IMR-90 (cell line): Measurements from ENCODE around the gene ETV6. TPM values are rescaled to one million over a fixed set of nuclear protein-coding genes. Genes with fewer than 3 reads are reported as not detected.

Source experiments
- ATAC-seq: fragments of 200-7000 bp; cut with Tn5 transposase; 2 replicates; pipeline ENCODE4 v1.9.1; 2020; ENCODE audit warnings: low read depth, mild to moderate bottlenecking, moderate library complexity
- BruUV-seq: library from RNA; stranded (reverse); fragments of 400-500 nt; replicated peaks from 2 replicates; lab custom pipeline; 2021; lab: Mats Ljungman, UMichigan
- CTCF ChIA-PET: fragments of 300-600 bp; formaldehyde crosslinking; extraction: SDS; loops from one replicate; lab custom pipeline; 2021; ENCODE audit warnings: antibody characterized with exemption; lab: Yijun Ruan, JAX
- POLR2A ChIA-PET: fragments of 300-600 bp; sonication (Branson Sonifier 250); formaldehyde crosslinking; loops from one replicate; lab custom pipeline; 2022; ENCODE audit warnings: antibody characterized with exemption; ENCODE audit not compliant: unreplicated experiment; lab: Charles Lee
- DNase-seq: peaks from one replicate; pipeline ENCODE4 v3.0.0; 2013
- H2AFZ ChIP-seq: replicated peaks from 2 replicates; pipeline ENCODE3; 2013; ENCODE audit warnings: low read length, mild to moderate bottlenecking; ENCODE audit not compliant: poor library complexity
- H2AK5ac ChIP-seq: 2 replicates; pipeline ENCODE4 v1.6.1; 2013; ENCODE audit warnings: low read depth, low read length, inconsistent platforms
- H2AK9ac ChIP-seq: replicated peaks from 2 replicates; pipeline ENCODE3; 2013; ENCODE audit warnings: mild to moderate bottlenecking, low read depth, low read length, moderate library complexity; ENCODE audit not compliant: poor library complexity
- H2BK120ac ChIP-seq: 2 replicates; pipeline ENCODE4 v1.6.1; 2013; ENCODE audit warnings: low read depth, low read length, inconsistent platforms
- H2BK15ac ChIP-seq: 3 replicates; pipeline ENCODE4 v1.6.1; 2013; ENCODE audit warnings: low read depth, low read length, inconsistent platforms
- H2BK20ac ChIP-seq: 2 replicates; pipeline ENCODE4 v1.6.1; 2013; ENCODE audit warnings: low read depth, mild to moderate bottlenecking, inconsistent platforms, low read length, moderate library complexity
- H2BK5ac ChIP-seq: 2 replicates; pipeline ENCODE4 v1.6.1; 2013; ENCODE audit warnings: mild to moderate bottlenecking, low read depth, low read length, inconsistent platforms; ENCODE audit not compliant: poor library complexity, severe bottlenecking
- H3K14ac ChIP-seq: replicated peaks from 2 replicates; pipeline ENCODE4 v1.6.1; 2013; ENCODE audit warnings: low read depth, low read length, inconsistent platforms
- H3K18ac ChIP-seq: 2 replicates; pipeline ENCODE4 v1.6.1; 2013; ENCODE audit warnings: low read depth, low read length, control low read depth
- H3K23ac ChIP-seq: 2 replicates; pipeline ENCODE4 v1.6.1; 2013; ENCODE audit warnings: low read depth, low read length, inconsistent platforms
- H3K27ac ChIP-seq: 2 replicates; pipeline ENCODE4 v1.5.1; 2013; ENCODE audit warnings: mild to moderate bottlenecking, control low read depth, low read length; ENCODE audit not compliant: insufficient read depth
- H3K27me3 ChIP-seq: 2 replicates; pipeline ENCODE4 v1.6.1; 2013; ENCODE audit warnings: low read length; ENCODE audit not compliant: control insufficient read depth, insufficient read depth
- H3K36me3 ChIP-seq: 2 replicates; pipeline ENCODE4 v1.6.1; 2013; ENCODE audit warnings: low read length, mixed read lengths; ENCODE audit not compliant: control insufficient read depth, insufficient read depth
- H3K4ac ChIP-seq: 2 replicates; pipeline ENCODE4 v1.6.1; 2013; ENCODE audit warnings: low read depth, low read length, inconsistent platforms
- H3K4me1 ChIP-seq: 2 replicates; pipeline ENCODE4 v1.6.1; 2013; ENCODE audit warnings: low read length, mixed read lengths; ENCODE audit not compliant: control insufficient read depth, insufficient read depth
- H3K4me2 ChIP-seq: 2 replicates; pipeline ENCODE4 v1.6.1; 2013; ENCODE audit warnings: low read depth, mild to moderate bottlenecking, control low read depth, low read length, moderate library complexity
- H3K4me3 ChIP-seq: 2 replicates; pipeline ENCODE4 v1.5.1; 2013; ENCODE audit warnings: low read depth, mild to moderate bottlenecking, control low read depth, low read length, moderate library complexity; ENCODE audit not compliant: insufficient read depth
- H3K56ac ChIP-seq: 2 replicates; pipeline ENCODE4 v1.6.1; 2013; ENCODE audit warnings: low read length, inconsistent platforms; ENCODE audit not compliant: insufficient read depth; ENCODE audit errors: extremely low read depth
- H3K79me1 ChIP-seq, 2 experiments: 2 replicates each; pipeline ENCODE4 v1.6.1; 2013; ENCODE audit warnings: low read length in 2 of 2, inconsistent platforms in 1 of 2, low read depth in 1 of 2
- H3K9ac ChIP-seq: 2 replicates; pipeline ENCODE4 v1.6.1; 2013; ENCODE audit warnings: low read depth, low read length, control low read depth
- H3K9me1 ChIP-seq: 2 replicates; pipeline ENCODE4 v1.6.1; 2013; ENCODE audit warnings: low read length, inconsistent platforms; ENCODE audit not compliant: insufficient read depth
- H3K9me3 ChIP-seq: 2 replicates; pipeline ENCODE4 v1.6.1; 2013; ENCODE audit warnings: low read length; ENCODE audit not compliant: control insufficient read depth, insufficient read depth
- H4K20me1 ChIP-seq: 2 replicates; pipeline ENCODE4 v1.6.1; 2013; ENCODE audit warnings: low read length, inconsistent platforms; ENCODE audit not compliant: insufficient read depth
- H4K5ac ChIP-seq: 2 replicates; pipeline ENCODE4 v1.6.1; 2013; ENCODE audit warnings: mild to moderate bottlenecking, low read depth, low read length, control low read depth
- H4K8ac ChIP-seq, 2 experiments: 2 replicates each; pipeline ENCODE4 v1.6.1; 2013; ENCODE audit warnings: low read depth in 2 of 2, low read length in 2 of 2, control low read depth in 1 of 2, inconsistent platforms in 1 of 2
- H4K91ac ChIP-seq: 2 replicates; pipeline ENCODE4 v1.6.1; 2013; ENCODE audit warnings: low read depth, low read length, inconsistent platforms; ENCODE audit not compliant: insufficient read depth
- BHLHE40 ChIP-seq: fragments of 150-350 bp; IDR thresholded peaks from 2 replicates; pipeline ENCODE4 v1.6.1; 2016; ENCODE audit warnings: mild to moderate bottlenecking, low read depth, low read length
- CEBPB ChIP-seq: IDR thresholded peaks from 2 replicates; pipeline ENCODE4 v1.6.1; 2012; ENCODE audit warnings: low read depth, low read length, improper control_type of control experiment
- CHD1 ChIP-seq: IDR thresholded peaks from 2 replicates; pipeline ENCODE4 v1.6.1; 2012; ENCODE audit warnings: low read depth, low read length, improper control_type of control experiment
- FOS ChIP-seq: fragments of 150-350 bp; IDR thresholded peaks from 2 replicates; pipeline ENCODE4 v1.6.1; 2016; ENCODE audit warnings: low read depth, low read length
- MAFK ChIP-seq: IDR thresholded peaks from 2 replicates; pipeline ENCODE4 v1.6.1; 2012; ENCODE audit warnings: low read depth, low read length, improper control_type of control experiment
- MAZ ChIP-seq: IDR thresholded peaks from 2 replicates; pipeline ENCODE4 v1.6.1; 2012; ENCODE audit warnings: low read depth, mild to moderate bottlenecking, low read length, improper control_type of control experiment, moderate library complexity, borderline replicate concordance
- NFE2L2 ChIP-seq: fragments of 150-350 bp; IDR thresholded peaks from 2 replicates; pipeline ENCODE4 v1.6.1; 2016; ENCODE audit warnings: low read depth, mild to moderate bottlenecking, low read length
- POLR2A ChIP-seq: IDR thresholded peaks from 2 replicates; pipeline ENCODE4 v1.6.1; 2012; ENCODE audit warnings: mild to moderate bottlenecking, low read depth, low read length
- RAD21 ChIP-seq: IDR thresholded peaks from 2 replicates; pipeline ENCODE4 v1.6.1; 2012; ENCODE audit warnings: low read length, improper control_type of control experiment
- RCOR1 ChIP-seq: IDR thresholded peaks from 2 replicates; pipeline ENCODE4 v1.6.1; 2012; ENCODE audit warnings: mild to moderate bottlenecking, low read length, improper control_type of control experiment; ENCODE audit not compliant: insufficient replicate concordance
- RFX5 ChIP-seq: IDR thresholded peaks from 2 replicates; pipeline ENCODE4 v1.8.0; 2012; ENCODE audit warnings: low read depth, mild to moderate bottlenecking, low read length, moderate library complexity
- SMC3 ChIP-seq: fragments of 150-350 bp; IDR thresholded peaks from 2 replicates; pipeline ENCODE4 v1.6.1; 2016; ENCODE audit warnings: low read depth, mild to moderate bottlenecking, antibody characterized with exemption, low read length, moderate library complexity
- USF2 ChIP-seq: fragments of 150-350 bp; IDR thresholded peaks from 2 replicates; pipeline ENCODE4 v1.6.1; 2017; ENCODE audit warnings: mild to moderate bottlenecking, antibody characterized with exemption, low read length, low read depth
- WGBS, 2 experiments: methylation state at CpG; one replicate each; pipeline versions ENCODE4 v1.1.5 to v1.1.7; 2013; ENCODE audit warnings: missing lambda C conversion rate in 2 of 2; ENCODE audit not compliant: insufficient read length in 1 of 2; ENCODE audit errors: extremely low coverage in 2 of 2; 5-methylcytosine and 5-hydroxymethylcytosine counted together
- dilution Hi-C: fragments of 300-500 bp; cut with HindIII; formaldehyde crosslinking; loops from one replicate; pipeline ENCODE4 v1.14.3; 2018; ENCODE audit warnings: low sequenced_read_pairs; ENCODE audit not compliant: unreplicated experiment
- in situ Hi-C: fragments of 300-500 bp; cut with MboI; formaldehyde crosslinking; loops from 3 replicates; pipeline ENCODE4 v1.14.3; 2019; ENCODE audit warnings: low sequenced_read_pairs, inconsistent platforms, mixed read lengths
- intact Hi-C: fragments of 100-400 bp; cut with micrococcal nuclease; formaldehyde crosslinking; loops from 2 replicates; pipeline ENCODE4 v1.10.0; 2022
- polyA plus RNA-seq, 3 experiments: library from polyadenylated mRNA; depleted of rRNA; stranded (reverse); fragments of >200 nt; gene quantifications; 2 replicates each; pipeline ENCODE4 v1.2.3, GENCODE V29; 2012; ENCODE audit warnings: low replicate concordance in 1 of 3
- total RNA-seq: library from RNA; depleted of rRNA; stranded (reverse); fragments of >200 nt; gene quantifications from 2 replicates; pipeline ENCODE4 v1.2.3, GENCODE V29; 2012
- TF ChIP-seq, protein P1 (sequence below): fragments of 150-350 bp; IDR thresholded peaks from 2 replicates; pipeline ENCODE4 v1.6.1; 2016; ENCODE audit warnings: low read depth, mild to moderate bottlenecking, low read length, moderate library complexity, borderline replicate concordance
- TF ChIP-seq, protein P2 (sequence below): conservative IDR thresholded peaks from 2 replicates; pipeline ENCODE4 v1.5.1; 2012; ENCODE audit warnings: mild to moderate bottlenecking, low read depth, low read length, improper control_type of control experiment

The ETV6 gene
- total and polyA plus RNA-seq, 2 of the 4 experiments (the other 2 are of a cell fraction), result 8.4 to 9.9 TPM

GRCh38 chr12:11712491-11712890 is 63.0 kb downstream of the ETV6 start:
- no peaks in the 10 kb centered on the region for H3K9me3 ChIP-seq
- no peak overlapping the region for H3K9ac ChIP-seq
- no peak overlapping the region for H4K91ac ChIP-seq
- peaks cover 9% of the 10 kb centered on the region for H4K20me1 ChIP-seq
- H2AK9ac ChIP-seq, result no peak overlapping the region
- H3K27ac ChIP-seq, result no peak overlapping the region
- H3K79me1 ChIP-seq, result peaks cover 60 to 89% of the 10 kb centered on the region in 2 experiments
- H2AK5ac ChIP-seq, result peak overlapping the region; percentile 44; the same call in 1 of the 2 replicates
- H3K4ac ChIP-seq, result no peak overlapping the region
- CTCF ChIA-PET, result no interaction called here
- no peak for ATAC-seq
- no CpG with 5 or more reads among the region's 6 CpGs for WGBS, 2 experiments
- no TSS peak for BruUV-seq
- dilution Hi-C loops (no loop called here), in situ Hi-C loops (loop anchor here (25.0 kb wide), 1 partner anchor 1000 kb away; the partner anchor contains the start of gene CDKN1B), intact Hi-C loops (no loop called here)
- H2BK5ac ChIP-seq, result no peak overlapping the region
- no peak overlapping the region for H3K23ac ChIP-seq
- 0 out of 3 replicates have a peak overlapping the region, but pooled peaks have one; percentile 20 for H2BK15ac ChIP-seq
- H3K4me1 ChIP-seq, result peaks cover 19% of the 10 kb centered on the region
- TF ChIP-seq NFE2L2, result no peak
- TF ChIP-seq BHLHE40, result no peak
- TF ChIP-seq CEBPB, result no peak
- TF ChIP-seq POLR2A, result no peak
- TF ChIP-seq USF2, result no peak
- TF ChIP-seq RFX5, result no peak
- TF ChIP-seq MAFK, result no peak
- TF ChIP-seq, protein P1, sequence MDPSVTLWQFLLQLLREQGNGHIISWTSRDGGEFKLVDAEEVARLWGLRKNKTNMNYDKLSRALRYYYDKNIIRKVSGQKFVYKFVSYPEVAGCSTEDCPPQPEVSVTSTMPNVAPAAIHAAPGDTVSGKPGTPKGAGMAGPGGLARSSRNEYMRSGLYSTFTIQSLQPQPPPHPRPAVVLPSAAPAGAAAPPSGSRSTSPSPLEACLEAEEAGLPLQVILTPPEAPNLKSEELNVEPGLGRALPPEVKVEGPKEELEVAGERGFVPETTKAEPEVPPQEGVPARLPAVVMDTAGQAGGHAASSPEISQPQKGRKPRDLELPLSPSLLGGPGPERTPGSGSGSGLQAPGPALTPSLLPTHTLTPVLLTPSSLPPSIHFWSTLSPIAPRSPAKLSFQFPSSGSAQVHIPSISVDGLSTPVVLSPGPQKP, result no peak
- TF ChIP-seq FOS, result no peak
- no peak for TF ChIP-seq RCOR1
- no peak for TF ChIP-seq CHD1
- TF ChIP-seq, protein P2, sequence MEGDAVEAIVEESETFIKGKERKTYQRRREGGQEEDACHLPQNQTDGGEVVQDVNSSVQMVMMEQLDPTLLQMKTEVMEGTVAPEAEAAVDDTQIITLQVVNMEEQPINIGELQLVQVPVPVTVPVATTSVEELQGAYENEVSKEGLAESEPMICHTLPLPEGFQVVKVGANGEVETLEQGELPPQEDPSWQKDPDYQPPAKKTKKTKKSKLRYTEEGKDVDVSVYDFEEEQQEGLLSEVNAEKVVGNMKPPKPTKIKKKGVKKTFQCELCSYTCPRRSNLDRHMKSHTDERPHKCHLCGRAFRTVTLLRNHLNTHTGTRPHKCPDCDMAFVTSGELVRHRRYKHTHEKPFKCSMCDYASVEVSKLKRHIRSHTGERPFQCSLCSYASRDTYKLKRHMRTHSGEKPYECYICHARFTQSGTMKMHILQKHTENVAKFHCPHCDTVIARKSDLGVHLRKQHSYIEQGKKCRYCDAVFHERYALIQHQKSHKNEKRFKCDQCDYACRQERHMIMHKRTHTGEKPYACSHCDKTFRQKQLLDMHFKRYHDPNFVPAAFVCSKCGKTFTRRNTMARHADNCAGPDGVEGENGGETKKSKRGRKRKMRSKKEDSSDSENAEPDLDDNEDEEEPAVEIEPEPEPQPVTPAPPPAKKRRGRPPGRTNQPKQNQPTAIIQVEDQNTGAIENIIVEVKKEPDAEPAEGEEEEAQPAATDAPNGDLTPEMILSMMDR, result no peak
- no peak for TF ChIP-seq MAZ
- TF ChIP-seq SMC3, result no peak
- TF ChIP-seq RAD21, result no peak
- H3K14ac ChIP-seq, result no peak overlapping the region
- no peaks in the 10 kb centered on the region for H3K27me3 ChIP-seq
- H3K56ac ChIP-seq, result no peak overlapping the region
- peaks cover 24% of the 10 kb centered on the region for H3K9me1 ChIP-seq
- H3K4me3 ChIP-seq, result no peak overlapping the region
- H3K4me2 ChIP-seq, result no peak overlapping the region
- no peak overlapping the region for H3K18ac ChIP-seq
- no peak overlapping the region for H2BK120ac ChIP-seq
- H4K5ac ChIP-seq, result no peak overlapping the region
- POLR2A ChIA-PET, result no interaction called here
- peaks cover 1% of the 10 kb centered on the region; the same call in 1 of the 2 replicates for H3K36me3 ChIP-seq
- H2AFZ ChIP-seq, result no peak overlapping the region
- no peak for DNase-seq
- H2BK20ac ChIP-seq, result no peak overlapping the region; the same call in 1 of the 2 replicates
- no peak overlapping the region for H4K8ac ChIP-seq
